Mucosa of gallbladder (tissue), 1 donor: ENCODE data around the gene DHX9. TPM values are rescaled to one million over a fixed set of nuclear protein-coding genes. Genes with fewer than 3 reads are reported as not detected.

ENCODE experiments used
- DNase-seq: peaks from one replicate; pipeline ENCODE4 v3.0.0-alpha.2; 2020; ENCODE audit warnings: low spot score
- total RNA-seq: library from RNA; stranded (reverse); gene quantifications from one replicate; pipeline ENCODE4 v1.2.1, GENCODE V29; 2021
- donor health status: DM: no; HTN: no; CAD: no.

DHX9 gene
- total RNA-seq = 113 TPM

GRCh38 chr1:182839209-182840066 lies at the start of gene DHX9:
DHX9 (plus strand) TSS chr1:182839347; CDS start chr1:182842567, 3,220 bp downstream.
- DNase-seq = peak; percentile 94

- DNase-seq = no peak
Measured at GRCh38 chr1:182791281-182792179, 47.6 kb upstream of the DHX9 start.

GRCh38 chr1:182794091-182794490 lies 45.1 kb upstream of the DHX9 start:
- DNase-seq = no peak

- no peak for DNase-seq
Measured at GRCh38 chr1:182794676-182795201, 44.4 kb upstream of the DHX9 start.

GRCh38 chr1:182795563-182796228 lies 43.5 kb upstream of the DHX9 start:
- peak; percentile 58 for DNase-seq

- no peak for DNase-seq
Measured at GRCh38 chr1:182802006-182802803, 36.9 kb upstream of the DHX9 start.

DNA sequence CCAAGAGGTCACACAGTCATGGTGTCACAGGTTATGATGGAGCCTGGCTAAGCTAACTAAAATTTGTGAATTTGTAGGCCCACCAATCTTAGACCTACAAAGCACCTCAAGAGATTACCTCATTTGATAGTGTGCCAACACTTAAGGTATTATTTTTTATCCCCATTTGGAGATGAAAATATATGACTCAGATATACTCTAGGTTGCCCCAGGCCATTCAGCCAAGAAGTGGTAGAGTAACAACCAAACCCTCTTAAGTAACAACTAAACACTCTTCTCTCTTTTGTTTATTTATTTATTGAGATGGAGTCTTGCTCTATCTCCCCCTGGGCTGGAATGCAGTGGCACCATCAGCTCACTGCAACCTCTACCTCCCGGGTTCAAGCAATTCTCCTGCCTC lies 35.3 kb upstream of the DHX9 start:
- no peak for DNase-seq

DNA sequence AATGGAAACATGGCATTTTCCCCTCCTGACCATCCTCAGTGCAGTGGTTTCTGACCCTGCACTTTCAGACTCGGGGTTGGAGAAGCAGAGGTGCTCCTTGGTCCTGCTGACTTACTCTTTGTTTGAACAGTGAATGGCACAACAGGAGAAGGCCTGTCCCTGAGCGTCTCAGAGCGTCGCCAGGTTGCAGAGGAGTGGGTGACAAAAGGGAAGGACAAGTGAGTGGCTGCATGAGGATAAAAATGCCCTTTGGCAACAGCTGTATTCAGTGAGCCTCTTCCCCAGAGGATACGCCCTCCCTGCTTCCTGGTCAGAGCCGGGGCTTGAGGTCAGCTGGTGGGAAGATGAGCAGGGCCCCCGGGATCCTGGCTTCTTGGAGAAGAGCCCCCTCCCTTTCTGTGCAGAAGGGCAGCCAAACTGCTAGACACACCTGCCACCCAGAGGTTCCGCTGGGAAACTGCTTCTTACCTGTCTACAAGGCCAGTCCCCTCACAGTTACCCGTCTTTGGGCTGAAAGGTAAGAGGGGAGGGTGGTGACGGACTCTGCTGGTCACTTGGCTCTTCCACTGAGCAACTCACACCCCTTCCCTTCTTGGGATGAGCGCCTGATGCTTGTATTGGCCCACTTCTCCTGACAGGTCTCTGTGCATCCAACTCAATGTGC lies 33.0 kb upstream of the DHX9 start:
- DNase-seq = no peak

GRCh38 chr1:182807907-182808306 lies 31.2 kb upstream of the DHX9 start:
- no peak for DNase-seq

DNA sequence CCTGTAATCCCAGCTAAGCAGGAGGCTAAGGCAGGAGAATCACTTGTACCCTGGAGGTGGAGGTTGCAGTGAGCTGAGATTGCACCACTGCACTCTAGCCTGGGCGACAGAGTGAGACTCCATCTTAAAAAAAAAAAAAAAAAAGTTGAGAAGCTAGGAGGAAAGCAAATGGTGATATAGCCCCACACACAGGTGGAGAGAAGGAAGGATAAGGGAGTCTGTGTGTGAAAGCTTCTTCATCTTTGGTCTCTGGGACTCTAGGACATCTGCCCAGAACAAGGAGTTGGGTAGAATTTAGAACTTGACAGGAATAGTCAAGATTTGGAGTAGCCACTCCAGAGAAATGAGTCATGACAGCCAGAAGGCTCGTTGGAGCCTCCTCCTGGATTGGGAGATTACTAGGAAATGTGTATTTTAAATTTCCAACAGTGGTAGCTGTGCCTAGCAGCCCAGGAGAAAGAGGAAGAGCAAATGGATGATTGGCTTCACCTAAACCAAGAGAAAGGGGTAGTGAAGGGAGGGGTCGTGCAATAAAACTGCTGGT lies 29.7 kb upstream of the DHX9 start:
- no peak for DNase-seq

DNA sequence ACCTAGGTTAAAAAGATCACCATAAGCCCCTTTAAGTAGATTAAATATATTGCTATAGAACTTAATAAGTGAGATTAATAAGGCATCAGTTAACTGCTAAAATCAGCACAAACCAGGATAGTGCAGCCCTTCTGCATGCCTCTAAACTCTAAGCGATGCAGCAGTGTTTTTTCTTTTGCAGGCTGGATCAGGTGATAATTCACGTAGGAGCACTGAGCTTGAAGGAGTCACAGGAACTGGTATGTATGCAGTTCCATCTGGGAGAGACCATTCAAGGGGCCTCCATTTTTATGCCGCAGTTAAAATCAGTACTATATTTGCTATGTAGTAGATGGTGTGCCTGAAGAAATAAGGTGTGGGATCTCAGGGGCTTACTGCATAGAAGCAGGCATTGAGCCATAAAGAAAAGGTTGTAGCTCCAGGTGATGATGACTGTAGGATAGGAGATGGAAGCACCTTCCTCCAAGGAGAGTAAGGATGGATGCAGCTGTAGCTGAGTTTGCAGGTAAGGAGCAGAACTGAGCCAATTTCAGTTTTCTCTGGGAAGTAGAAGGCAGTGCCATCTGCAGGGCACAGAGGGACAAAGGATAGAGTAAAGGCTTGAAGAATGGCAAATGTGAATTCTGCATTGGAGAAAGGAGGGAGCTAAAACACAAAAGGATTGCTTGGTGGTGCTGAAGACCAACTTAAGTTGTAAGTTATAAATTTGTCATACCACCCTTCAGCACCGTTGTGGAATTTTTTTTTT lies 27.0 kb upstream of the DHX9 start:
- DNase-seq = no peak

DNA sequence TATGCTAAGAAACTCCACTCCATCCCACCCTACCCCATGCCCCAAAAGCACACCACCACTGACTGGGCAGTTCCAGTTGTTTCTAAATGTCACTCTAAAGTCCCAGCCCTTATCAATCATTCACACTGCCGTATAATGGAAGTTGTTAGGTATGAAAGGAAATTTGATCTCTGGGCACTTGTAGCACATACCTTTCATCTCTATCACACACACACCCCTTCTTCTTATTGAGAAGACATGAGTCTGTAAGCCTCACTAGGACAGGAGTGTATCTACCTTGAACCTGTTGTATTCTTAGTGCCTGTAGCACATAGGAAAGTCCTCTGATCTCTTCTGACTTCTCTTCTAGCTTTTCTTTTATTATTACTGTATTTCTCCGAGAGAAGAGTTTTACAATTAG lies 22.3 kb upstream of the DHX9 start:
- no peak for DNase-seq

DNA sequence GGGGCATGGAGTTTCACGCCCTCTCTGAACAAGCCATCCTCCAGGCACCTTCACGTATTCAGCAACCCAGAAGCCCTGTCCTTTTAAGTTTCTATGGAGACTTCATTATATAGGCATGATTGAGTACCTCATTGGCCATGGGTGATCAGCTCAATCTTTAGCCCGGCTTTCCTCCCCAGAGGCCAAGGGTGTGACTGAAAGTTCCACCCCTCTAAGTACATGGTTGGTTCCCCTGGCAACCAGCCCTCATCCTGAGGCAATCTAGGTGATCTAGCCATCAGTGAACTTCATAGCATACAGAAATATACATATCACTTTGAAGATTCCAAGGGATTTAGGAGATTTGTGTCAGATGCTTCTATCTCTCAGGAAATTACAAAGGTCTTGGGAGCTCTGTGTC lies 21.3 kb upstream of the DHX9 start:
- no peak for DNase-seq

DNA sequence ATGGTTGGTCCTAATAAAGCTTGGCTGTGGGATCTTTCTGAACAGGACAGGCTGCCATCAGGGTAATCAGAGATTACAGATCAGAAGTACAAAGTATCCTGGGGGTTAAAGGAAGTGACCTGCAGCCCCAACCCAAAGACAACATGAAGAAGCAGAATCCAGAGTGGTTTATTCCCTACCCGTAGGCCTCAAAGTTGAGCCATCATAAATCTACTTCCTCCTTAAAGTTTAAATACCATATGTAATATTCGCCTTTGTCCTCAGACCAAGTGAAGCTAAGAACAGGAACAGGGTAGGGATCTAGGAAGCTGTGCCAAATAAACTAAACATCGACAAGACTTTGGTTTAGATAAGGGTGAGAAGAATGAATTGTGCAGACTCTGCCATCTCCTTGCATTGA lies 15.9 kb upstream of the DHX9 start:
- no peak for DNase-seq

DNA sequence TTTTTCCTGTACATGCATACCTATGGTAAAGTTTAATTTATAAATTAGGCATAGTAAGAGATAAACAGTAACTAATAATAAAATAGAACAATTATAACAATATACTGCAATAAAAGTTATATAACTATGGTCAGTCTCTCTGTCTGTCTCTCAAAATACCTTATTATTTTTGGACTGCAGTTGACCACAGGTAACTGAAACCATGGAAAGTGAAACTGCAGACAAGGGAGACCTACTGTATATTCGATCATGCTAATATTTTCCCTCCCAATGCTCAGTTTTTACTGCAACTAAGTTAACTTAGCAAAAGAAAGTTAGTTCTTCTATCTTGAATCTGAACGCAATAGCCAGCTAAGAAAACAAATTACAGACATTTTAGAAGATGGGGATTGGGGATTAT lies 12.3 kb upstream of the DHX9 start:
- no peak for DNase-seq

DNA sequence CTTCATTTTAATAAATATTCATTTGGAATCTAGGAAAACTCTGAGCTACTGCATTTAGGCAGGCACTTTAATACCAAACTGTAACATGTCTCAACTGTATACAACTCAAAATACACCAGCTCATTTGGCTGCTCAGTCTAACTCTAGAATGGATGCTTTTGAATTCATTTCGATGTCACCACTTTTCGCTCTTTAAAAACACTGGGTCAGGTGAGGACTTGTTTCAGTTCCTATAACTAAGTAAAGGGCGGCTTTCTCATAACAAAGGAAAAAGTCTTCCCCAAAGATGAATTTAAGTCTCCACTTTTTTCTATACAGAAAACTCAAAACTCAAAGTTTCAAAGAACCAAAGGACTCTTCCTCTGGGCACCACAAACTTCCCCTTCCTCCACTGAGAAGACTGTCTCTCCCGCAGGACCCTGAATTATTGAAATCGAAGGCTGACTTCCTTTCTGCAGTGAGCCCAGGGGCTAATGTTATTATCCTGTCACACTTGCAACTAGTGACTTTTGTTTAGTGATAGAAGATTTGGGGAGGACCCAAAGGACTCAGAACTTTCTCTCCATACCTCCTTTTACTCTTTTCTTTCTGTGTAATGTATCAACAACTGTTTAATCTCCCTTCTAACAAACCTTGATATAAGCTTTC lies 9.7 kb upstream of the DHX9 start:
- DNase-seq = no peak

DNA sequence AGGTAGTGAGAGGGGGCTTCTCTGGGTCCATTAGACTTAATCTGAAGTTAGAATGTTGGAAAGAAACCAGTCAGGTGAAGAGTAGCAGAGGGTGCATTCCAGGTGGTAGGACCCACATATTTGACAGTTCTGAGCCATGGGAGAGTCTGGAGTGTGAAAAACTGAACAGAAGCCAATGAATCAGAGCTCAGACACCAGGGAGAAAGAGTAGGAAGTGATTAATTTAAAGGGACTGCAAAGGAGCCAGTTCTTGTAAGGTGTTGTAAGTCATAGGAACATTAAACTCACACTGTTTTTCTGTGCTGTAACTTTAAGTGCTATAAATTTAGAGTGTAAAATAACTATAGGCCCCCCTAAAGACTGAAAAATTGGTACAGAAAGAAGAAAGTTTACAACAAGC lies 5.9 kb upstream of the DHX9 start:
- no peak for DNase-seq

GRCh38 chr1:182834326-182834725 lies 4.8 kb upstream of the DHX9 start:
- no peak for DNase-seq

DNA sequence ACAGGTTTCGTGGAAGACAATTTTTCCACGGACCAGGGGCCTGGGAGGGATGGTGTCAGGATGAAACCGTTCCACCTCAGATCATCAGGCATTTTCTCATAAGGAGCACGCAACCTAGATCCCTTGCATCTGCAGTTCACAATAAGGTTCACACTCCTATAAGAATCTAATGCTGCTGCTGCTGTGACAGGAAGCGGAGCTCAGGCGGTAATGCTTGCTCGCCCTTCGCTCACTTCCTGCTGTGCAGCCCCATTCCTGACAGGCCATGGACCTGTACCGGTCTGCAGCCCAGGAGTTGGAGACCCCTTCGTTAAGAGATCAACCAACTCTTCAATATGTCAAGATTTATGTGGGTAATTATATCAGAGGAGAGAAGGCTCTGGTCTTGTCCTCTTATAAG lies 3.3 kb upstream of the DHX9 start:
- no peak for DNase-seq
